GM21529 (cell line): ENCODE measurements around the gene MRPL38.
"Not testable (repeated sequence)": the region's sequence is repeated elsewhere in the genome, so short reads cannot be mapped to it uniquely, and the experiment has no call there.

Experiments used
- ATAC-seq: cut with Tn5 transposase; IDR thresholded peaks from one replicate; pipeline ENCODE4 v1.9.1; 2021; ENCODE audit not compliant: unreplicated experiment

The MRPL38 gene

GRCh38 chr17:75876938-75877751, 27.5 kb downstream of the MRPL38 start:
- ATAC-seq, result no peak

GRCh38 chr17:75876190-75876937, 28.3 kb downstream of the MRPL38 start:
- ATAC-seq, result no peak

DNA sequence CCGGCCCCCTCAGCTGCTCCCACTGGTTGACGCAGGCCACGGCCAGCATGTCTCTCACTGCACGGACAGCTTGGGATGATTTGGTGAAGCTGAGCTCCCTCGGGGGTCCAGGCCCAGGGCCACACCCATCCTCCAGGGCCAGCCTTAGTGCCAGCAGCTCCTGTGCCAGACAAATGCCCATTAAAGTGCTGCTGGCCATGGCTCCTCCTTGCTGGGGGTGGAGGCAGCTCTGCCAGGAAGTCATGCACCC, 28.8 kb downstream of the MRPL38 start:
- no peak for ATAC-seq

DNA sequence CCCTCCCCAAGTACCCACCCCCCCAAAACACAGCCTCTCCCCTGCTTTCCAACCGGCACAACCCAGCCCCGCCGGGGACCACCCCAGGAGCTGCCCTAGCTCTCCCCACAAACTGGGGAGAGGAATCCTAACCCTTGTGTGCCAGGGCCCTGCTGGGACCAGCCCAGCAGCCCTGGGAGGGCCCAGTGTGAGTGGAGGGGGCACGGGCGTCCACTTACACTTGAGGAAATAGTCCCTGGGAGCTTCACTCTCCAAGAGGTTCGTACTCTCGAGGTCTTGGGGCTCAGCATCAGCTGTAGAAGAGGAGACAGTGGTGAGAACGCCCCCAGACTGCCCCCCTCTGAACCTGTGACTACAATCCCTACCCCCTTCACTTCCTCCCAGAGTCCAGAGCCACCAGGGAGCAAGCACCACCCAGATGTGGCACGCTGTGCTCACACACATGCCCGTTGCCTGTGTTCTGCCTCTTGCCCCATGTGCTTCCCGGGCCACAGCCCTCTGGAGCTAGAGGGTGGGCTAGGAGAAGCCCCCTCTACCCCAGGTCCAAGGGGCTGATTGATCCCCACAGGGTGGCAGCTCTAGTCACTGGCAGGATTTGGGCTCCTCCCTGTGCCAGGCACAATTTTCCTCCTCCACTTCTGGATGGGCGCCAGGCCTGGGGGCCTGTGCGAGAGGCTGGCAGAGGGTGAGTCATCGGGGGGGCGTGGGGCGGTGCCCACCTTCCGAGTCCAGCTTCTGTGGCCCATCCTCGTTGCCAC, 29.3 kb downstream of the MRPL38 start:
- no peak for ATAC-seq

GRCh38 chr17:75874323-75875181, 30.1 kb downstream of the MRPL38 start:
- no peak for ATAC-seq

- ATAC-seq, result no peak
Observed at GRCh38 chr17:75873587-75874322, 30.9 kb downstream of the MRPL38 start.

DNA sequence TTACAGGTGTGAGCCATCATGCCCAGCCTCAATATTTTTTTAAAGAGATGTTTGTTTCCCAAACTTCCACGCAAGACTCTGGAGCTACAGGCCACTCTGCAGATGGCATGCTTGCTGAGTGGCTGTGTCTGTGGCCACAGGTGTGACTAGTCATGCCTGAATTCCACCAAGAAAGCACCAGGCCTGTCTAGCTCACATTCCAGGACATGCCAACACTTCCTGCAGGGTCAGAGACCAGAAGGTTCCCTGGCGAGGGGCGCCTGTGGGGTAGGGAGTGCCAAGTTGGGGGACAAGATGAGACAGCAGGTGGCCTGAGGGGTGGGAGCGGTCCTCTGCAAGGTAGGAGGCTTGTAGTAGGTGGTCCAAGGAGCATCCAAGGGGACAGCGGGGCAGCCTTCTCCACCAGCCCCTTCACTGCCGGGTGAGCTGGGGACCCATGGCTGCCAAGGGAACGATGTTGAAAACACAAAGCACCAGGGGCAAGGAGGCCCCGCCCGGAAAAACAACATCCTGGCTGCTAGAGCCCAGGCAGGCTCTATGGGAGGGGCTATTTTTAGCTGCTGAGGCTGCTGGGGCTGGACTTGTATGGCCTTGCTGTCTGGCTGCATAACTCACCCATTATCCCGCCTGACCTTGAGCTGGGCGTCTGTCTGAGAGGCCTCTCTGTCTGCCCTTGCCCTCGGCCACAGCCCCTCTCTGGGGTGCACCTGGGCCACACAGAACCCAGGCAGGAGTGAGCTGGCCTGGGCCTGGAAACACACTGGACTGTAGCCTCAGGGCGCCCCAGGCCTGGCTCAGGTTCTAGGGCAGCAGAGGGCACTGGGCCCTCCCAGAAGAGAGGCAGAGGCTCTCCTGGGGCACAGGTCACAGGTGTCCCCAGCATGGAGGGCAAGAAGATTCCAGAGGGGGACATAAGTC, 32.0 kb downstream of the MRPL38 start:
- ATAC-seq, result no peak

GRCh38 chr17:75870228-75870627, 34.5 kb downstream of the MRPL38 start:
- ATAC-seq, result not testable (repeated sequence)

DNA sequence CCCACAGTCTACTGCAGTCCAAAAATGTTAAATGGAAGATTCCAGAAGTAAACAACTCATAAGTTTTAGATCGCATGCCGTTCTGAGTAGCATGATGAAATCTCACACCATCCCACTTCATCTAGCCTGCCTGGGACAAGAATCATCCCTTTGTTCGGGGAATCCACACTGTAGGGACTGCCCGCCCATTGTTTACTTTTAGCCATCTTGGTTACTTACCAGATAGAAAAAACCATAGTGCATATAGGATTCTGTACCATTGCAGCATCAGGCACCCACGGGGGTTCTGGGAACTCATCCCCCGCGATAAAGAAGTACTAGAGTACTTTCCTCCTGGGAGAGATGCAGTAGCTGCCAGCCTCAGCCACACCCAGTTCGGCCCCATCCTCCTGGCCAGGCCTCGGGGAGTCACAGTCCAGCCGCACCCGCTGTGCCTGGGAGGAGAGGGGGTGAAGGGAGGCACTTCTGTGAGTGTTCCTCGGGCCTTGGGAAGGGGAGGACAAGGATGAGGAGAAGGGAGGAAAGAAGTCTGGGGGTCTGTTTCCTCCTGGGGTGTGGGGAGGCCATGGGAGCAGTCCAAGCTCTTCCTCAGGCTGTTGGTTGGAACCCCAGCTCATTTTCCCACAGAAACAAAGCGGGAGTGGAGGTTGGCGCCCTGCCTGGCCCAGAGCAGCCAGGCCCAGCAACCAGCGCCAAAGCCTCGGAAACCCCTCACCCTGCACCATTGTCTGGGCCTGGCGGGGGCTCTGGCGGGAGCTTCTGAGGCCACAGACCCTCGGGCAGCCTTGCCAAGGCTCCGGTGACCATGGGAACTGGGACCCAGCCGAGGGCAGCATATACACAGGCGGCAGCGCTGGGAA, 35.2 kb downstream of the MRPL38 start:
- ATAC-seq, result no peak

- ATAC-seq, result not testable (repeated sequence)
Observed at GRCh38 chr17:75868730-75869281, 35.9 kb downstream of the MRPL38 start.

- not testable (repeated sequence) for ATAC-seq
Observed at GRCh38 chr17:75865404-75866188, 39.1 kb downstream of the MRPL38 start.

GRCh38 chr17:75864887-75865286, 39.8 kb downstream of the MRPL38 start:
- ATAC-seq, result peak; percentile 26

GRCh38 chr17:75864448-75864871, 40.2 kb downstream of the MRPL38 start:
- peak; percentile 89 for ATAC-seq

GRCh38 chr17:75861927-75862317, 42.8 kb downstream of the MRPL38 start:
- ATAC-seq, result no peak

DNA sequence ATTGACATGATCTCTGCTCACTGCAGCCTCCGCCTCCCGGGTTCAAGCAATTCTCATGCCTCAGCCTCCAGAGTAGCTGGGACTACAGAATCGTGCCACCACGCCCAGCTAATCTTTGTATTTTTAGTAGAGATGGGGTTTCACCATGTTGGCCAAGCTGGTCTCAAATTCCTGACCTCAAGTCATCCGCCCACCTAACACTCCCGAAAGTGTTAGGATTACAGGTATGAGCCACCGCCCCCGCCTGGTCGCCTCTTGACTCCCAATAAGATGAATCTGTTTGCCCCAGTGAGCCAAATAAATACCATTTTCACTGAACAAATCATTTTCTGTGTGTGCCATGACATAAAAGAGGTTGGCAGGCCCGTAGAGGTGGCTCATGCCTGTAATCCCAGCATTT, 45.3 kb downstream of the MRPL38 start:
- ATAC-seq, result not testable (repeated sequence)

- ATAC-seq, result no peak
Observed at GRCh38 chr17:75856062-75856756, 48.5 kb downstream of the MRPL38 start.
